NT2/D1 (cell line): ENCODE data around the gene XAB2.
A peak's percentile ranks its signal among the peaks of the same experiment; 100 is the strongest.

ENCODE experiments used
- DNase-seq: peaks from one replicate; pipeline ENCODE4 v3.0.0-alpha.2; 2011; ENCODE audit warnings: low read depth, low spot score
- H3K27me3 ChIP-seq: 2 replicates; pipeline ENCODE4 v1.6.0; 2011; ENCODE audit warnings: mild to moderate bottlenecking; ENCODE audit not compliant: insufficient read length, insufficient read depth
- H3K36me3 ChIP-seq: 2 replicates; pipeline ENCODE4 v1.6.1; 2011; ENCODE audit warnings: mild to moderate bottlenecking, low read length, mixed read lengths; ENCODE audit not compliant: insufficient read depth, insufficient read length
- H3K4me1 ChIP-seq: 2 replicates; pipeline ENCODE4 v1.5.1; 2011; ENCODE audit not compliant: insufficient read depth, insufficient read length
- H3K4me3 ChIP-seq: 2 replicates; pipeline ENCODE4 v1.5.1; 2011; ENCODE audit warnings: low read depth; ENCODE audit not compliant: insufficient read length
- H3K9ac ChIP-seq: 2 replicates; pipeline ENCODE4 v1.6.0; 2011; ENCODE audit warnings: low read depth; ENCODE audit not compliant: insufficient read length
- H3K9me3 ChIP-seq: 2 replicates; pipeline ENCODE4 v1.5.1; 2011; ENCODE audit warnings: mild to moderate bottlenecking, low read length; ENCODE audit not compliant: insufficient read depth
- SUZ12 ChIP-seq: IDR thresholded peaks from 2 replicates; pipeline ENCODE4 v1.6.1; 2011; ENCODE audit not compliant: insufficient read length, insufficient read depth; ENCODE audit errors: extremely low read depth
- YY1 ChIP-seq: IDR thresholded peaks from 2 replicates; pipeline ENCODE4 v1.6.1; 2011; ENCODE audit not compliant: insufficient read length, insufficient read depth
- ZNF274 ChIP-seq: IDR thresholded peaks from 2 replicates; pipeline ENCODE4 v1.6.1; 2011; ENCODE audit warnings: mild to moderate bottlenecking, low read depth, low read length

The XAB2 gene

DNA sequence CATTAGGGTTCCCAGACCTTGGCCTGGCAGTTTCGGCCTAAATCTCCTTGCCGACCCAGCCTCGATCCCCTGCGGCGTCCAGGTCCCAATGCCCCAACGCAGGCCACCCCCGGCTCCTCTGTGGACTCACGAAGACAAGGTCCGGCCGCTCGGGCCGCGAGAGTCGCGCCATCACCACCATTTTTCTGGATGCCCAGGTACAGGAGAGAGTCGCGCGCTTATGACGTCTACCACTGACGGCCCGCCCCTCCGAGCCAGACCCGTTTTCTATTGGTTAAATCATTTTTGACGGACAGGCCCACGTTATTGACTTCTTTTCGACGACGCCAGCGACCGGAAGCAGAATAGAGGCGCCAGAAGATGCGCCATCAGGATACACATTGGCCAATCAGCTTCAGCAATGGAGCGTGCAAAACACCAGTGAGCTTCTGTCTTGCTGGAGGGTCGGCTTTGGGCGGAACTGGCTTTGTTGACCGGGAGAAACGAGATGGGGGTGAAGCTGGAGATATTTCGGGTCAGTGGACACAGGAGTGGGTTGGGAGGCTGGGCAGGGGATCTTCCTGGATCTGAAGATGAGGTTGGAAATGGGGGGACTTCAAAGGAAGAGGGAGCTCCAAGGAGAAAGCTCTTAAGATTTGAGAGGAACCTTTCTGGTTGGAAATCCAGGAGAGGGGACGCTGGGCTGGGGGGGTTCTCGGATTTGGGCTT lies at the start of gene XAB2, which contains the start of gene PET100:
Gene XAB2, minus strand, starts transcription at position 199 of the 708 bp plus-strand sequence. Its CDS starts 18 bp downstream, at position 181.
Gene PET100, plus strand, starts transcription at position 447 of the 708 bp plus-strand sequence. Its CDS starts 41 bp downstream, at position 488.
- peaks cover 58% of the 10 kb centered on the region for H3K36me3 ChIP-seq
- no peaks in the 10 kb centered on the region for H3K9me3 ChIP-seq
- peak within 1 kb of the TSS; percentile 96 for H3K4me3 ChIP-seq
- H3K27me3 ChIP-seq = peaks cover 10% of the 10 kb centered on the region
- TF ChIP-seq ZNF274 = no peak
- peak; percentile 29 for TF ChIP-seq YY1
- peak; percentile 95 for DNase-seq
- peak within 1 kb of the TSS; percentile 93 for H3K9ac ChIP-seq
- peaks cover 6% of the 10 kb centered on the region for H3K4me1 ChIP-seq

DNA sequence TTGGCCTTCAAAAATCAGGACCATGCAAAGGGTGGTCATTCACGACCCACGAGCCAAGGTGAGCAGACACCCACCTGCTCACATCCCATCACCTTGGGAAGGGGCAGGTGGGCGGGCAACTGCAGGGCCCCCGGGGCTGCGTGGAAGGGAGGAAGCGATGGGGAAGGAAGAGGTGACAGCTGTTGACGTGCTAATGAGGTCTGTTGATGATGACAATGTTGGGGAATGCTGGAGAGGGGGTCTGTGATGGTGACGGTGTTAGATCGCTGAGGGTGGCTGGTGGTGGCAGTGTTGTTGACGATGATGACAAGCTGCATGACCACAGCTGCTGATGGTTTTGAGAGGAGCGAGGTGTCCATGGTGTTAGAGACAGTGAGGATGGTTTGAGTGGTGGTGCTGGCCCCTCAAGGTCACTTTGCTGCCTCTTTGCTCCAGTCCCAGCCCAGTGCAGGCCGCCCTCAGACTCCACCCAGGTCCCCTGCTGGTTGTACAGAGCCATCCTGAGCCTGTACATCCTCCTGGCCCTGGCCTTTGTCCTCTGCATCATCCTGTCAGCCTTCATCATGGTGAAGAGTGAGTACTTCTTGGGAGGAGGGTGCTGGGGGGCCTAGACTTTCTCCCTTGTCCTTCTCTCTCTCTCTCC lies 48.4 kb upstream of the XAB2 start:
- H3K4me3 ChIP-seq = no peak overlapping the region
- H3K36me3 ChIP-seq = peaks cover 9% of the 10 kb centered on the region
- no peak for TF ChIP-seq YY1
- no peak for TF ChIP-seq ZNF274
- no peak for TF ChIP-seq SUZ12
- no peak overlapping the region for H3K9ac ChIP-seq
- no peak for DNase-seq
- peaks cover 26% of the 10 kb centered on the region for H3K4me1 ChIP-seq
- H3K9me3 ChIP-seq = no peaks in the 10 kb centered on the region
- no peaks in the 10 kb centered on the region for H3K27me3 ChIP-seq

DNA sequence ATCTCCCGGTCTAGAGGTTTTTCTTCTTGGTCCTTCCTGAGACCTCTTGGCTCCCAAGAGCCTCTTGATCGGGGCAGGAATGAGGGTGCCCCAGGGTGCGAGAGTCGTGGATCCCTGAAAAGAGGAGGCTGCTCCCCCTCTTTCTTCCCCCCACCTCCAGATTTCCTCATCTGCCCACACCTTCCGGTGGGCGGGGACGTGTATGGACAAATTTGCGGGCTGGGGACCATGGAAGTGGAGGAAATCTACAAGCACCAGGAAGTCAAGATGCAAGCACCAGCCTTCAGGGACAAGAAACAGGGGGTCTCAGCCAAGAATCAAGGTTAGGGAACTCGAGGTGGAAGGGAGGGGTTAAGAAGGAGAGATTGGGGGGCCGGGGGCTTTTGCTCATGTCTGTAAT lies 47.5 kb upstream of the XAB2 start, which contains the start of gene MCEMP1:
Gene MCEMP1, plus strand, starts transcription at position 237 of the 400 bp plus-strand sequence. Its CDS starts 31 bp downstream, at position 268.
- peaks cover 18% of the 10 kb centered on the region for H3K4me1 ChIP-seq
- H3K9me3 ChIP-seq = no peaks in the 10 kb centered on the region
- no peak within 1 kb of the TSS for H3K9ac ChIP-seq
- TF ChIP-seq YY1 (no peak), ZNF274 (no peak)
- no peak within 1 kb of the TSS for H3K4me3 ChIP-seq
- DNase-seq = no peak
- H3K27me3 ChIP-seq = no peaks in the 10 kb centered on the region
- H3K36me3 ChIP-seq = no peaks in the 10 kb centered on the region

DNA sequence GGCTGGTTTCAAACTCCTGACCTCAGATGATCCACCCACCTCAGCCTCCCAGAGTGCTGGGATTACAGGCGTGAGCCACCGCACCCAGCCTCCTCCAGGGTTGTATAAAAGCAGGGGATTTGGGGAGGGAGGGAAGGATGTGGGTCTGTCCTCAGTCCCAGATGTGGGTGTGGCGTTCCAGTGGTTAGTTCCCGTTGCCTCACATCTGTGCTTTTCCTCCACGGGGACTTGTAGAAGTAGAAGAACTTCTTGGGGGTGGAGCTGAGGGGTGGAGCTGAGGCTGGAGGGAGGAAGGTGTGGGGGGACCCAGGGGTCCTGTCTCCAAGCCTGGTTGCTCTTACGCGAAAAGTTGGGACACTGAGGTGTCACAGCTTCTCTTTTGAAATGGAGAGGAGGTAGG lies 47.0 kb upstream of the XAB2 start:
- Histone ChIP-seq H3K9me3 (no peaks in the 10 kb centered on the region), H3K4me3 (no peak overlapping the region), H3K36me3 (no peaks in the 10 kb centered on the region), H3K9ac (no peak overlapping the region), H3K27me3 (no peaks in the 10 kb centered on the region), H3K4me1 (peaks cover 17% of the 10 kb centered on the region)
- TF ChIP-seq SUZ12 (no peak), ZNF274 (no peak), YY1 (no peak)
- no peak for DNase-seq

DNA sequence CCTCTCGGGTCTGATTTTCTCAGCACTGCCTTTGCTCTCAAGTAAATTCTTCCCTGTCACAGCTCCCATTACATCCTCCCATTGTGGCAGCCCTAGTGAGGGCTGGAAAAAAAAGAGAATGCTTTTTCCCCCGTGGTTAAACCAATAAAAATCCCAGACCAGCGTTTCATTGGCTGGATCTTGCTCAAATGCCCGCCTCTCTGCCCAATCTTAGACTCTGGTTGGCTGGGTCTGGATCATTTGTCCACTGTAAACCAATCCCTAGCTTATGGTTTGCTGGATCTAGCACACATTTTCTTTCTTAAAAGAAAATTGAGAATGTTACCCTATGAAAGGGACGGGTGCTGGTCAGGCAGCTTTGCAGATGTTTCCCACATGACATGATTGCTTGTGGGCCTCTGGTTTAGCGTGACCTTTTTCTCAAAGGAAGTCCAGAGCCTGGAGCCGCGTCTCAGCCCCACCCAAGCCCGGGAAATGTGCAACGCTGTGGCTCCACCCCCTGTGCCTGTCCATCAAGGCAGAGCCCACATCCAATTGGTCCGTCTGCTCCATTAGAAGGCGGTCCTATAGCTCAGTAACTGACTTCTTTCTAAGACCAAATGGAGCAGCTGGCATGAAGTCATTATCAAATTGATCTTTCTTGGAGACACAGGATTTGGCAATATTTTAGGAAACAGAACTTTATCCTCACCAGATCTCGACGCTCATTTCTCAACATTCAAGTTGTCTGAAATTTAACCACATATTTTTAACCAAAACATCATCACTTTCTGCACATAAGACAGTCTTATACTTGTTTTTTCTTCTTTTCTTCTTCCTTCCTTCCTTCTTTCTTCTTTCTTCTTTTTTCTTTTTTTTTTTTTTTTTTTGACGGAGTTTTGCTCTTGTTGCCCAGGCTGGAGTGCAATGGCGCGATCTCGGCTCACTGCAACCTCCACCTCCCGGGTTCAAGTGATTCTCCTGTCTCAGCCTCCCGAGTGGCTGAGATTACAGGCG lies 45.0 kb upstream of the XAB2 start:
- Histone ChIP-seq H3K4me3 (no peak overlapping the region), H3K27me3 (peaks cover 14% of the 10 kb centered on the region), H3K36me3 (no peaks in the 10 kb centered on the region), H3K9me3 (no peaks in the 10 kb centered on the region), H3K4me1 (peaks cover 13% of the 10 kb centered on the region), H3K9ac (no peak overlapping the region)
- peak; percentile 32 for DNase-seq
- TF ChIP-seq YY1 (no peak), ZNF274 (no peak), SUZ12 (no peak)

DNA sequence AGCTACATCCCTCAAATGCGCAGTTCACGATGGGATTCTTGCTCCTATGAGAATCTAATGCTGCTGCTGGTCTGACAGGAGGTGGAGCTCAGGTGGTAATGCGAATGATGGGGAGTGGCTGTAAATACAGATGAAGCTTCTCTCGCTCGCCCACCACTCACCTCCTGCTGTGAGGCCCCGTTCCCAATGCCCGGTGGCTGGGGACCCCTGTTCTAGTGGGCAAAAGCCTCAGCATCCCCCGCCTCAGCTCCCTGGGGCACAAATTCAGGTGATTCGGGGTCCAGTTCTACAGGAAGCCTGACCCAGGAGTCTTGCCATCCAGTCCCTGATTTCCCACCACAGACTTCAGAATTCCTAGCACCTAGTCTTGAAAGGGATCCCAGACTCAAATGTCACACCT lies 43.2 kb upstream of the XAB2 start:
- peaks cover 23% of the 10 kb centered on the region for H3K27me3 ChIP-seq
- H3K36me3 ChIP-seq = no peaks in the 10 kb centered on the region
- TF ChIP-seq ZNF274 (no peak), SUZ12 (no peak), YY1 (no peak)
- no peak for DNase-seq
- no peak overlapping the region for H3K4me3 ChIP-seq
- H3K4me1 ChIP-seq = peaks cover 10% of the 10 kb centered on the region
- H3K9me3 ChIP-seq = no peaks in the 10 kb centered on the region
- no peak overlapping the region for H3K9ac ChIP-seq
